ENCODE measurements around the gene DRD4.

DNA sequence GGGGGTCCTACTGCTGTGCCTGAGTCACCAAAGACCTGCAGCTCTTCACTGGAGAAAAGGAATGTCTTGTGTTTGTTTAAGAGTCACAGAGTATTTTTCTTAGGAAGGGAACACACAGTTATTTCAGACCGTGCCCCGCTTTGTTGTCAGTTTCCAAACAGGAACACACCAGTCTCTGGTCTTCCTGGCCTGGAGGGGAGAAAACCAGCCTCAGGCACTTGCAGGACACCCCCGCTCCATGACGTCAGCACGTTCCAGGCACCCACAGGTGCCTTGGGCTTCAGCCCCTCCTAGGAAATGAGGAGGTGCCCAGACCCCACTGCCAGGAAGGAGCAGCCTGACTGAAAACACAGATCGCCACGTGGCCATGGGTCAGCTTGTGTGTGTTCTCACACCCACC is 52.6 kb downstream of the DRD4 start:
- TF ChIP-seq CTCF (IDR thresholded peaks at IDR 0.05) (no peak), EZH2 (IDR thresholded peaks at IDR 0.05; ENCODE audit: borderline replicate concordance, insufficient read depth, low read depth, low read length, poor library complexity, severe bottlenecking) (no peak)

All from B cell (primary cell).